PFSK-1 (cell line): ENCODE data around the gene INPP5A.

Experiments used
- FOXP2 ChIP-seq: optimal IDR thresholded peaks from 2 replicates; pipeline ENCODE3; 2011; ENCODE audit warnings: borderline replicate concordance, control low read depth, inconsistent platforms; ENCODE audit not compliant: insufficient read depth; ENCODE audit errors: extremely low read length, extremely low read depth
- POLR2AphosphoS5 ChIP-seq: IDR thresholded peaks from 2 replicates; pipeline ENCODE4 v1.6.1; 2012; ENCODE audit warnings: low read depth, mild to moderate bottlenecking, control low read depth, low read length, moderate library complexity
- REST ChIP-seq, 2 experiments: IDR thresholded peaks; 2 replicates each; pipeline versions ENCODE4 v1.6.1 to v1.8.0; 2011 to 2012; ENCODE audit warnings: low read depth in 2 of 2, low read length in 2 of 2, control low read depth in 1 of 2, inconsistent platforms in 1 of 2, mild to moderate bottlenecking in 1 of 2, moderate library complexity in 1 of 2; ENCODE audit not compliant: insufficient read depth in 1 of 2
- SIN3A ChIP-seq: IDR thresholded peaks from 2 replicates; pipeline ENCODE4 v1.6.1; 2012; ENCODE audit warnings: mild to moderate bottlenecking, low read length, moderate library complexity, borderline replicate concordance; ENCODE audit not compliant: insufficient read depth
- TAF1 ChIP-seq: IDR thresholded peaks from 2 replicates; pipeline ENCODE4 v1.6.1; 2012; ENCODE audit warnings: low read length, control low read depth, borderline replicate concordance; ENCODE audit not compliant: insufficient read depth

- no peak for TF ChIP-seq POLR2AphosphoS5
- TF ChIP-seq REST (IDR thresholded peaks at IDR 0.05; ENCODE audit: insufficient read depth in 1 of 2, low read depth in 2 of 2, low read length in 2 of 2), result no peak
- TF ChIP-seq TAF1, result no peak
- no peak for TF ChIP-seq SIN3A
- no peak for TF ChIP-seq FOXP2
Observed at GRCh38 chr10:132798403-132798802, 260.8 kb downstream of the INPP5A start.
